Dedifferentiated amniotic fluid mesenchymal stem cell (primary cell): ENCODE data around the gene RPE65.
"Not testable (repeated sequence)": the region's sequence is repeated elsewhere in the genome, so short reads cannot be mapped to it uniquely, and the experiment has no call there.

ENCODE experiments used
- DNase-seq: peaks from one replicate; pipeline ENCODE4 v3.0.0-alpha.2; 2016; ENCODE audit errors: extremely low spot score

The RPE65 gene

DNA sequence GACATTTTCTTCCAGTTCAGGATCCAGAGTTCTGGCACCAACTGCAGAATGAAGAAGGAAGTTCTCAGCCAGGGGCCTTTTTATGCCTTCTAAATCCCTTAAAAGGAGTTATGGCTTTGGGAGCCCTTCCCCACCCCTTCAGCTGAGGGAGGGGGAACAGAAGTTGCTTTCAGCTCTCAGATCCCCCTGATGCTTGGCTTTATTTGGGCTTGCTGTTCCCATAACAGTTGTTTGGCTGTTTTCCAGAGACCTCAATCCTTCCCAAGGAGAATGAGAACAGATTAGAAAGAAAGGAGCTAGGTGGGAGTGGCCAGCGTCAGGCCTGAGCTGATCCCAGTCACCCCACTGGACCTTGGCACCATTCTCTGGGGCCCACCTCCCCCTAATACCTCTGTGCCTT is at the start of gene RPE65:
Gene RPE65, minus strand, starts transcription at position 54 of the 400 bp plus-strand sequence. Its CDS starts 49 bp downstream, at position 5.
- DNase-seq: no peak

DNA sequence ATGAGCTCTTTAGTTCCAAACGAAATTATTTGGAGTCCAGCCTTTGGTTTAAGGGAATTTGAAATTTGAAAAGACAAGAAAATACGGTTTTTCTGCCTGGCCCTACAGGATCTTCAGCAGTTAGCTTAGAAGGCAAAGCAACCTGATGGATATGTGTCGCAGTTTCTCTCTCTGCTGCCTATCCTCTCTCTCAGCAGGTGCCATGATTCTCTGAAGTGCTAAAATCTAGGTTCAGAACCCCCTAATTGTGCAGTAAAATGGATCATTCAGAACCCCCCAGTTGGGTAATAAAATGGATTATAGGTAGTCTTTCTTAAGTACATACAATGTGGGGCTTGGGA is 47.6 kb upstream of the RPE65 start:
- DNase-seq: no peak

DNA sequence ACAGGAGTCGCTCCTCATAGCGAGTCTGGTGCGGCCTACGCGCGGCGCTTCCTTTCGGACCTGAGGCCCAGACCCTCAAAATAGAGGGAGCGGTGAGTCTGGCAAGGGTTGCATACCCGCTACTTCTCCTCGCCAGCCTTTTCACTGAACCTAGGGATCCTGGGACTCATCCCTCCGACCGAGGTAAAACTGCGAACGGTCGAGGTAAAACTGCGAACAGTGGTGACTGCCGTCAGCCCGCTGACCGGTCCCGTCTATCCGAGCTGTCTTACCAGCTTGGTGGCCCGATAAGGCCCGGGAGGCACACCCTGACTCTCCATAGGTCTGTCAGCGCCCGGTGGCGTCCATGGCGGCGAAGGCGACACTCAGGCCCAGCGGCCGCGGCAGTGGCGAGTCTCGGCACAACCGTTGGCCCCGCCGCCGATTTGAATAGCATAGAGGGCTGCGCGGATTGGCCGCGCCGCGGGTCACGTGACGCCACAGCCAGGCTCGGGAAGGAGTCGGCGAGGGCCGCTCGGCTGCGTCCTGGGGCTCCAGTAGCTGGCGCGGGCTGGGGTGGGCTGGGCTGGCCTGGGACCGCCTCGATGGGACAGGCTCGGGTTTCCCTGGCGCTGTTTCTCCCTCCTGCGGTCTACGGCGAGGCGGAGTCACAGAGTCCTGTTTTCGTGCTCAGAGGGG is 47.1 kb upstream of the RPE65 start, which contains the start of gene DEPDC1:
Gene DEPDC1, minus strand, starts transcription at position 403 of the 678 bp plus-strand sequence. Its CDS starts 83 bp downstream, at position 320.
- peak; percentile 90 for DNase-seq

DNA sequence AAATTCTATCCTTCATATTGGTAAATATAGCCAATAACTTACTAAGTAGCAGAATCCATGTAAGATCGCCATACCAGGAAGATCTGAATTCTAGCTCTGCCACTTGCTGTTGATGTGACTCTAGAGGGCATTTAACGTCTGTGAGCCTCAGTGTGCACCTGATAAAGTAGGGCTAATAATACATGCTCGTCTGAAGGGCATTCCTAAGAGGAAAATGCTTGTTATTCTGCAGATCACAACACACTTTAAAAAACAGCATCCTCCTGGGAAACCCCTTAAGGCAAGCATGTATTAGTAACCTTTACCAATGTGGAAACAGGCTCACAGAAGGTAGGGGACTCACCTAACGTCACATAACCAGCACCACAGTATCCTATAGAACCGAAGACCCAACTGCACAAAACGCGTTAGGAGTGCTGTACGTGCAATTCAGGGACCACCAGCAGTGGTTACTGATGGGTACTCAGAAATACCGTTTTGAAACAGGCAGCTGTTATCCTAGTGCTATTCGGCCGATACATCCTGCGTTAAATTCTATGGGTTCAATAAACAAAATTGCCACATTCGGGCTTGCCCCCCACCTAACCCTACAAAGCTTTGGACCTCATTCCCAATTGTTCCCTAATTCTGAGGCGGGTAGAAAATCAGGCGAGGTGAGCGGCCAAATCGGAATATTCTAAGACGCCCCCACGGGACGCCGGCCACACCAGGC is 46.4 kb upstream of the RPE65 start:
- DNase-seq: no peak

DNA sequence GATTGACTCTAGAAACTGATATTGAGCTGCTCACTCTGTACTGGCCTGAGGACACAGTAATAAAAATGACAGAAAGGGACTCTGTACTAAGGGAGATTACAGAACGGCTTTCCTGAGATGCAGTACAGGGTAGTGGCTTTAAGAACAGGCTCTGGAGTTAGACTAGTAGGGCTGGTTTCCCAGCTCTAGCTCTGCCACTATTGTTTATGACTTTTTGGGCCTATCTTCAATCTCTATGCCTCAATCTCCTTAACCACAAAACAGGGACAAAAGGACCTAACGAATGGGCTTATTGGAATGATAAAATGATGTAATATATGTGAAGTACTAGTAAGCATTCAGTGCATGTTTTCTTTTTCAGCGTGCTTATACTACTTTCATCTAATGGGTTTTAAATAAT is 45.8 kb upstream of the RPE65 start:
- no peak for DNase-seq

DNA sequence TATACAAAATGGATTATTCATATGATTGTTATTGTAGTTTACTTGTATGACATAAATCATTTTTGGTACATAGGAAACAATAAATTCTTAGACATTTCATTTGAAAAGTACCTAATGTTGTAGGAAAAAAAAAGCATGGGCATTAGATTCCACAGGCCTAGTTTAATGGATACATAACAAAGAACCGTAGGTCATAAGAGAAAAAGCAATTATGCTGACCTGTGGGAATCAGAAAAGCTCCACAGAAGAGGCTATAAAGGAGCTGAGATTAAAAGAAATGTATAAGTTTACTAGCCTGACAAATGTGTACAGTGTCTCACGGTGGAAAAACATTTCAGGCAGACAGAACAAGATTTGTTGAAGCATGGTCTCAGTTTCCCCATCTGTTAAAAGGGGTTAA is 43.4 kb upstream of the RPE65 start:
- no peak for DNase-seq

DNA sequence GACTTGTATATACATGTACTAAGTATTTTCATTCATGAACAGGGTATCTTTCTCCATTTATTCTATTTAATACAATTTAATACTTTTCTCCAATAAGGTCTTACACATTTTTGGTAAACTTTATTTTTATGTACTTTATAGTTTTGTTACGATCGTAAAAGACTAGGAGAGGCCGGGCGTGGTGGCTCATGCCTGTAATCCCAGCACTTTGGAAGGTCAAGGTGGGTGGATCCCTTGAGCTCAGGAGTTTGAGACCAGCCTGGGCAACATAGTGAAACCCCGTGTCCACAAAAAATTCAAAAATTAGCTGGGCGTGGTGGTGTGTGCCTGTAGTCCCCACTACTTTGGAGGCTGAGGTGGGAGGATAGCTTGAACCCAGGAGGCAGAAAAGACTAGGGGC is 42.5 kb upstream of the RPE65 start:
- DNase-seq: not testable (repeated sequence)

DNA sequence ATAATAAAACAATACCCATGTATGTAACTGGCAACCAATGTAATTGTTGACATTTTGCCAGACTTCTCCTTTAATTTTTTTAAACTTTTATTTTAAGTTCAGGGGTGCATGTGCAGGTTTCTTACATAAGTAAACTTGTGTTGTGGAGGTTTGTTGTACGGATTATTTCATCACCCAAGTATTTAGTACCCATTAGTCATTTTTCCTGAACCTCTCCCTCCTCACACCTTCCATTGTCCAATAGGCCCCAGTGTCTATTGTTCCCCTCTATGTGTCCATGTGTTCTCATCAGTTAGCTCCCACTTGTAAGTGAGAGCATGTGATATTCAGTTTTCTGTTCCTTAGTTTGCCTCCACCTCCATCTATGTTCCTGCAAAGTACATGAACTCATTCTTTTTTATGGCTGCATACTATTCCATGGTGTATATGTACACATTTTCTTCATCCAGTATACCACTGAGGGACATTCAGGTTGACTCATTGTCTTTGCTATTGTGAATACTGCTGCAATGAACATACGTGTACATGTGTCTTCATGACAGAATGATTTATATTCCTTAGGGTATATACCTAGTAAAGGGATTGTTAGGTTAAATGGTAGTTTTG is 40.4 kb upstream of the RPE65 start:
- DNase-seq: no peak

DNA sequence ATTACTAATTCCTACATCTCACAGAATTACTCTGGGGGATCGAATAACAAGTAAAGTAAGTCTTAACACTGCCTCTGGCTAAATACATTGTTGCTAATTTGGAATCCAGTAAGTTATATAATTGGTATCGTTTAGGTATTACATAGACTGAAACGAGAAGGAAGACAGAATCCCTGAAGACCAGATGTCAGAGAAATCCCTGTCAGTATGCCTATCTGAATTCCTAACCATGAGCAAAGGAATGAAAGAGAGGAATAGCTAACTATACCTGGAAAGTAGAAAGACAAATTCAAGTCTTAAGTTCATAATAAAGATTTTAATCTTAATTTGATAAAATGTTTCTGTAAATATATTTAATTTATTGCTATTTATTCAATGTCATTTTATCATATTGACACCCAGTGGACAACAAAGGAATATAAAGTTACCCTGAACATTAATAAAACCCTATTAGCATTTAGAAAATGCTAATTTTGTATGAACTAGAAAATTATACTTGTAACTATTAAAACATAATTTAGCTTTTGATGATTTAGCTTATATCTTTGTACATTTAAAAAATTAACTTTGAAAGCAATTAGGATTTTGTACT is 35.8 kb upstream of the RPE65 start:
- no peak for DNase-seq

DNA sequence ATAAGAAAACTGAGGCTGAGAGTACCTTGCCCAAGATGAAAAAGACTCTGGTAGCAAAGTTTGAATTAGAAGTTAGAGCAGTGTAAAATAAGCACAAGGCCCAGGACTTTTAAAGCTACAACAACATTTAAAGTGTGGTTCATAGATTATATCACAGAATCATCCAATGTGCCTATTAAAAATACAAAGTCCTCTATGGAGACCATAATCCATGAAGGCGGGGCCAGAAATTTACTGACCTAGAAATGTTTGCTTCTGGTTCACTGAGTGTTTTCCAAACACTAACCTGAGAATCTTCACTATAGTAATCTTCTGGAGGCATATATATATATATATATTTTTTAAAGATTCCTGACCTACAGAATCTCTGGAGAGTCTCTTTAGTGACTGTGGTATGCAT is 34.9 kb upstream of the RPE65 start:
- no peak for DNase-seq

DNA sequence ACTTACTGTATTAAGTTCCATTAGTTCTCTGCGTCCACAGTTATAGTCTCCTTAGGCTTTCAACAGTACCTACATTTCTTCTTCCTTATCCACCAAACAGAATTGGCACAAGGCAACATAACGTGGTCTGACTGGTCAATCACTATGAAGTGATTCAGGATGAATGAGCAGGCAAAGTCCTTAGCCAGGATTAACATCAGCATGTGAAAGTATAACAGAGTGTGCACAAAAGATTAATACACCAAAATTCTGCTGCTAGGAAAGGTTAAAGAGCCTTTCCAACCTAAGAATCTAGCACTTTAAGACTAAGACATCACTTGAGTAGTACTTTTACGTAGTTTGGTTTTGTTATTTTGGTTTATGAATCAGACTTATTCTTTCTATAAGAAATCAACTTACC is 31.3 kb upstream of the RPE65 start:
- no peak for DNase-seq

DNA sequence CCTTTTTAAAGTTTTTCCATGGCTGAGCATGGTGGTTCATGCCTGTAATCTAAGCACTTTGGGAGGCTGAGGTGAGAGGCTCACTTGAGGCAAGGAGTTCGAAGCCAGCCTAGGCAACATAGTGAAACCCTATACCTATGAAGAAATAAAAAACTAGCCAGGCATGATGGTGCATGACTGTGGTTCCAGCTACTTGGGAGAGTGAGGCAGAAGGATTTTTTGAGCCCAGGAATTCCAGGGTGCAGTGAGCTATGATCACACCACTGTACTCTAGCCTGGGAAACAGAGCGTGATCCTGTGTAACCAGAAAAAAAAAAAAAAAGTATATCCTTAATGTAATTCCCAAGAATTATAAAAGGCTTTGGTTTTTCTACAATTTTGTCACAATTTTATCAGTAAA is 29.7 kb upstream of the RPE65 start:
- no peak for DNase-seq

DNA sequence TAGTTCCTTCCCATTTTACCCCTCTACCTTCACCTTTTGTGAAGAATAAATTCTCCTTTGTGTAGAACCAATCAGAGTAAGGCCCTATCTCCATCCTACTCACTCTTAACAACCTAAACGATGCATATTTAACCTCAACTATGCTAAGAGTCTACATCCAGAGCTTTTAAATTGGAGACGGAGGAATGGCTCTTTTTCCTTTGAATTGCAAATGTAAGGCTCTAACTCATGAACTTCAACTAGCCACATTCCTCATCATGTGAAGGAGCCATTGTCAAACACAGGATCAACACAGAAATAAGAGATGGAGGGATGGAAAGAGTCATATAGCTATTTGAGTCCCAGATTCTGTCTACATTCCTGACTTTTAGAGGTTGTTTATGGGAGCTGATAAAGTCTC is 28.9 kb upstream of the RPE65 start:
- DNase-seq: no peak

DNA sequence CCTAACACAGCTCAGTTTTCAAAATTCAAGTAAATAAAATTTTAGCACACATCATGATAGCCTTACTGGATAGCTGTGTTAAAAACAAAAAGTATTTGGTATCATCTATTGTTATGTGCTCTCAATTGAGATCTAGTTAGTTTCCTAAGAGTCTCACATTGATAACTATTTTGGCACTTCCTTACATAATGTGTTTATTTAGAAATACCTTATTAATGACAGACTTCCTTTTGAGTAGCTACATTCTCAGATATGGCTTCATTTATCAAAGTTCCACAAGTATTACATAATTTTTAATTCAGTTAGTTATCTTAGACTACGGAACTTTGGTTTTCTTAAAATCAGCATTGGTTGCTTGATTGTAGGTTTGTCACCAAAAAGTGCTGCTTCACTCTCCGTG is 26.9 kb upstream of the RPE65 start:
- not testable (repeated sequence) for DNase-seq

DNA sequence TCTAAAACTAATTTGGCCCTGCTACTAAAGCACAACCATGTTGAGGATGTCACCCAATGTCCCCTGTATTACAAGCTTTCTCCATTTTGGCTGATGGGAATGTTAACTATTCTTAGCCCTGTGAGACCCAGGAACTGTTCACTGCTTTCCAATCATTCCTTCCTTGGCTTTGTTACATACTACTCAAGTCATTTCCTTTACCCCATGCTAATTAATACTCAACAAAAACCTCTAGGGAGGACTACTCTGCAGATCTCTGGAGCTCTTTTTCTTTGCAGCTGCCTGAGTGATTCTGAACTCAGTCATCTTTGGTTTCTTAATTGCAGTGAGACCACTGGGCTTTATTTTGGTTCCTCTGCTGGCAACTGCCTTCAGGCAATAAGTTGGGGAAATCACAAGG is 23.3 kb upstream of the RPE65 start:
- DNase-seq: no peak

DNA sequence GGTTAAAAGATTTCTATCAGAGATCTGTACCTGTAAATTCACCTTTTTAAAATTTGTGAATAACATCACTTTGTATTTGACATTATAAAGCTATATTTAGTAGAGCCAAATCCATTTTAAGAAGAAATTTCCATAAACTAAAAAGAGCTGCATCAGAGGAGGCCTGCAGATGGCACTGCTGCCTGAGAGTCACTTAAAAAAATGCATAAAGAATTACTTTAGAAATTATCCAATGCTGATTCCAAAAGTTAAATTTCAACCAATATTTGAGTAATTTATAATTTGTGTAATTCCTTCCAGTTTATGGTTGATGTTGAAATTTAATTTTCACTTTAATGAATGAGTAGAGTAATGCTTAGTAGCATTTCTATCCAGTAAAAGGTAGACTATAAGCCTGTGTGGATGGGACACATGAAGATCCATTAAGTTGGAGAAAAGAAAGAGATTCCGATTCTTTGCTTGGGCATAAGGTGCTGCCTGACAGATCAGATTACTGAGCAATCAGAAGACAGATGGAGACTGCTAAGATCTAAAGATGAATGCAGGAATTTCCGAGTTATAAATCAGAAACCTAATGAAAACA is 20.7 kb upstream of the RPE65 start:
- peak; percentile 30 for DNase-seq

DNA sequence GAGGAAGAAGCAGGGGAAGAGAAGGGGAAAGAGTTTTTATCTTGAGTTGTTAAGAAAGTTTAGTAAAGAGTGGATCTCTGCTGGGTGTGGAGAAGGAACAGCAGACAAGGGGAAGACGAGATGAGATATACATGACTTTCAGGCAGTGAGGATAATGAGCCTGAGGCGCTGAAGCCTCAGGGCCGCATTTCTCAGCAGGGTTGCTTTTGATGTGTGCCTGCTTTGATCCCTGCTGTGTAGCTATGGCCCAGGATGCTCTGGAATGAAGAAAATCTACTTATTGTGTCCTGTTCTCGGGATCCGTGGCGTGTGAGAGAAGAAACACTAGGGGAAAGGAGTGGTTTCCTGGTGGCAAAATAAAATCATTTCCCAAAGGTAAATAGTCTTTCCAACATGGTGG is 15.1 kb upstream of the RPE65 start:
- DNase-seq: no peak

DNA sequence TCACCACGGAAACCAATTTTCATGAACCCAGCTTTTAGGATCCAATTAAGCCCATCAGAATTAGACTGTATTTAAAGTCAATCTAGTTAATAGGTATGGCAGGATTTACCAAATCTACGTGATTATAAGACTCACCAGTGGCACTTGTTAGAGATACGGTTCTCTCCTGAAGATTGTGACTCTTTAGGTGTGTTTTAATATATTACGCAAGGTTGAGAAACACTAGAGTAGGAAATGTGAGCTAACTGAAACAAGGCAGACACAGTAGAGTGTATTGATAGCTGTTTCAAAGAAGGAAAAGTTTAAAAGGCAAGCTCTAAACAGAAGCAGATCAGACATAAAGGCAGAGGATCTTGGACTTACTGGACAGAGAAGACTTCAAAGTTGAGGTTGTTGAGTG is 11.2 kb upstream of the RPE65 start:
- no peak for DNase-seq

DNA sequence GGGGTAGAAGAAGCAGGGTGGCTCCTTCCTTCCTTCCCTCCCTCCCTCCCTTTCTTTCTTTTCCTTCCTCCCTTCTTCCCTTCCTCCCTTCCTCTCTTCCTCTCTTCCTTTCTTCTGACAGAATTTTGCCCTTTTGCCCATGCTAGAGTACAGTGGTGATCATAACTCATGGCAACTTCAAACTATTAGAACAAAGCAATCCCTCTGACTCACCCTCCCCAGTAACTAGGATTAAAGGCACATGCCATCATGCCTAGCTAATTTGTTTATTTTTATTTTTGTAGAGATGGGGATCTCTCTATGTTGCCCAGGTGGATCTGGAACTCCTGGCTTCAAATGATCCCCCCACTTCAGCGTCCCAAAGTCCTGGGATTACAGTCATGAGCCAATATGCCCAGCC is 10.0 kb upstream of the RPE65 start:
- DNase-seq: no peak

DNA sequence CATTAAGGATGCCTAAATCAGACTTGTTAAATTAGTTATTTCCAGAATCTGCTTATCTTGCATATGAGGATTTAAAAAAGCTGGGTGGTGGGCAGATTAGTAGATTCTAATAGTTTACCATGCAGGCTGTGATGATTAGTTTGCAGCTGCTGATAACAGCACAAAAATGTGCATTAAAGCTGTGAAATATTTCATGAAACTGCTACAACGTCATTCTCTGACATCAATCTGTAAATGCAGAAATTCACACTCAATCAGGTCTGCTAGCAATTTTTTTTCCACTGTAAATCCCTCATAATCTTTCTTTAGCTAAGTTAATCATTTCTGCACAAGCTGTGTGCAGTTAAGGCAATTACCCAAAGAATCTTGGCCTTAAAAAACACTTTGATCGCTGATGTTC is 9.3 kb upstream of the RPE65 start:
- DNase-seq: no peak

DNA sequence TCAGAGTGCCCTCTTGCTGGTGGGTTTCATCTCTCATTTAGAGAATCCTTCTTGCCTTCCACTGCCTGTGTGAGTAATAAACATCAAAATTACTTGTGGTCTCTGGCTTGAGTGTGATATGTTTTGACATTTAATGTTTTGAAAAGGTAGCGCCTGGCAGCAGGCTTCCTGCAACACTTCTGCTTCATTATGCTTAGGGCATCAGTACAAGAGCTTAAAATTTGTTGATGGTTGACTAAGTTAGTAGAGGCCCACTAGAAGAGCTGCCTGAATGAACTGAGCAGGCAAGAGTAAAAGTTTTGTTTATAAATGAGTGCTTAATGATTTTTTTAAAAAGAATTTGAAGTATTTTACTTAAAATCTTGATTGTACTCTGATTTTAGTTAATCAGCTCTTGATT is 6.4 kb upstream of the RPE65 start:
- DNase-seq: no peak

DNA sequence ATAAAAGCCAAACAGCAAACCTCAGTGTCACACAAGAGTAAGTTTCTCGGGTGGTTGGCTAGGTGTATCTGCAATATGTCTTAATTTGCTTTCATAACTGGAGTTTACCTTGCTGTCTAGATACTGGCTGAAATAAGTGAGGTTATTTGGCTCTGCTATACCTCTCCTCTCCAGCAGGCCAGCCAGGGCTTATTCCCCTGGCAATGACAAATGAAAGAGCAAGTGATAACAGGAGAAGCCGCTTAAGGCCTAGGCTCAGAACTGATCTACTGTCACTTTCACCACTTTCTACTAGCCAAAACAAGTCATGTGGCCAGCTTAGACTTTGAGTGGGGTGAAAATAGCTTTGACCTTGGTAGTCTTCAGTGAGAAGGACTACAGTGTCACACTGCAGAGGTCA is 4.8 kb upstream of the RPE65 start:
- DNase-seq: no peak
